ENCODE measurements around the gene CD300LG. TPM values are rescaled to one million over a fixed set of nuclear protein-coding genes. Genes with fewer than 3 reads are reported as not detected.

Gene CD300LG
- polyA plus RNA-seq, 2 of the 4 experiments (the other 2 are of a cell fraction): not detected

DNA sequence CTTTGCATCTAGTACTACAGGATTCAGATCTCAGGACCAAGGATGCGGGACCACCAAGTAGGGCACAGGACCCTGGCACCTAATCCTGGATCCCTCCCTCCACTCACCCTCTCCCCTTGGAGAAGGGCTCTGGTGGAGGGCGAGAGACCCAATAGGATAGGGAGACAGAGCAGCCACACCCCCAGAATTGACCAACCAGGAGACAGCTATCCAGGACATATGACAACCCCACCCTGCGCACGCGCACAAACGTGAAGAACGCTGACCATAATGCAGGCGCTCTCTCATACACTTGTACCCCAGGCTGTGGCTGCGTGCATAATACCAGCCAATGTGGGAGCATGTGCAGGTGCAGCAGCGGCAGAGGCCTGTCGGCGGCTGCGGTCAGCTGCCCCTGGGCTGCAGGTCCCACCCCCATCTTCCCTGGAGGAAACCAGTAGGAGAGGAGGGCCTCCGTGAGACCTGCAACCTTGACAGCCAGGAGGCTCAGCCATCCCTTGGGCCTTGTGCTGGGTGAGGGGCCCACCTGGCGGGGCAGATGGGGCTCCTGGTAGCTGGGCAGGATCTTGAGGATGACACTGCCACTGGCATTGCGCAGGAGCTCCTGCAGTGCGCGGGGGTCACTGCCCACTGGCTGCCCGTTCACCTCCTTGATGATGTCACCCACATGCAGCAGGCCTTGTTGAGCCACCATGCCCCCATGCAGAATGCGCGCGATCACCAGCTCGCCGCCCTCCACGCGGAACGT lies 35.0 kb downstream of the CD300LG start (continued):
- no peak for TF ChIP-seq REST (IDR thresholded peaks at IDR 0.05)

- ChIA-PET CTCF (interaction anchor here (0.6 to 9.7 kb wide), 5 partner anchors 17 to 154 kb away, joined by 3 to 412 read pairs (median 144); partner anchors contain the start of genes CD300LG, MPP2, NAGS and PPY), POLR2A (no interaction called here)
- no peaks in the 10 kb centered on the region for H3K9me3 ChIP-seq
- FAIRE-seq (no peak), DNase-seq (ENCODE audit: low read depth in 1 of 2, low spot score in 1 of 2) (no peak), ATAC-seq (no peak)
- no peak overlapping the region for H3K27ac ChIP-seq
- WGBS (ENCODE audit: missing lambda C conversion rate): 83% methylated on average over 14 of the region's 14 CpGs
- no peak for TF ChIP-seq CHD4 (IDR thresholded peaks at IDR 0.05; ENCODE audit: borderline replicate concordance)
- no peak for TF ChIP-seq KDM5A (IDR thresholded peaks at IDR 0.05)
- no peak for TF ChIP-seq USF2 (IDR thresholded peaks at IDR 0.05)
- TF ChIP-seq CHD2 (IDR thresholded peaks at IDR 0.05; ENCODE audit: low read length, partially characterized antibody): no peak
- TF ChIP-seq E2F6 (IDR thresholded peaks at IDR 0.05; ENCODE audit: borderline replicate concordance, low read depth): no peak
- TF ChIP-seq RFX5 (IDR thresholded peaks at IDR 0.05): no peak
- no peak for TF ChIP-seq JUNB (IDR thresholded peaks at IDR 0.05)
- no peak for TF ChIP-seq HES2 (IDR thresholded peaks at IDR 0.05)
- TF ChIP-seq RNF2 (IDR thresholded peaks at IDR 0.05; ENCODE audit: borderline replicate concordance, low read depth): no peak
- no peak for TF ChIP-seq ESRRA (IDR thresholded peaks at IDR 0.05; ENCODE audit: borderline replicate concordance, low read length)
- TF ChIP-seq, protein P1, sequence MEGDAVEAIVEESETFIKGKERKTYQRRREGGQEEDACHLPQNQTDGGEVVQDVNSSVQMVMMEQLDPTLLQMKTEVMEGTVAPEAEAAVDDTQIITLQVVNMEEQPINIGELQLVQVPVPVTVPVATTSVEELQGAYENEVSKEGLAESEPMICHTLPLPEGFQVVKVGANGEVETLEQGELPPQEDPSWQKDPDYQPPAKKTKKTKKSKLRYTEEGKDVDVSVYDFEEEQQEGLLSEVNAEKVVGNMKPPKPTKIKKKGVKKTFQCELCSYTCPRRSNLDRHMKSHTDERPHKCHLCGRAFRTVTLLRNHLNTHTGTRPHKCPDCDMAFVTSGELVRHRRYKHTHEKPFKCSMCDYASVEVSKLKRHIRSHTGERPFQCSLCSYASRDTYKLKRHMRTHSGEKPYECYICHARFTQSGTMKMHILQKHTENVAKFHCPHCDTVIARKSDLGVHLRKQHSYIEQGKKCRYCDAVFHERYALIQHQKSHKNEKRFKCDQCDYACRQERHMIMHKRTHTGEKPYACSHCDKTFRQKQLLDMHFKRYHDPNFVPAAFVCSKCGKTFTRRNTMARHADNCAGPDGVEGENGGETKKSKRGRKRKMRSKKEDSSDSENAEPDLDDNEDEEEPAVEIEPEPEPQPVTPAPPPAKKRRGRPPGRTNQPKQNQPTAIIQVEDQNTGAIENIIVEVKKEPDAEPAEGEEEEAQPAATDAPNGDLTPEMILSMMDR (IDR thresholded peaks at IDR 0.05): no peak
- no peak overlapping the region for H3K4me2 ChIP-seq
- H3K4me3 ChIP-seq: no peak overlapping the region
- peaks cover 5% of the 10 kb centered on the region for H3K4me1 ChIP-seq
Observed at GRCh38 chr17:43882761-43883415, 35.9 kb downstream of the CD300LG start.

GRCh38 chr17:43888548-43888947 lies 41.6 kb downstream of the CD300LG start:
- no peak for TF ChIP-seq HES2 (IDR thresholded peaks at IDR 0.05)
- TF ChIP-seq ATOH8 (CRISPR knock-in tag; IDR thresholded peaks at IDR 0.05; ENCODE audit: low read depth): no peak
- TF ChIP-seq BHLHE40 (IDR thresholded peaks at IDR 0.05; ENCODE audit: low read depth, low read length): no peak
- TF ChIP-seq JUN (IDR thresholded peaks at IDR 0.05): no peak
- TF ChIP-seq NFE2L2 (conservative IDR thresholded peaks at IDR 0.05; ENCODE audit: low read length): no peak
- no peak for TF ChIP-seq ESRRA (IDR thresholded peaks at IDR 0.05; ENCODE audit: borderline replicate concordance, low read length)
- no peak for TF ChIP-seq ELK1 (IDR thresholded peaks at IDR 0.05; ENCODE audit: low read depth, low read length)
- no peak for TF ChIP-seq CHD2 (IDR thresholded peaks at IDR 0.05; ENCODE audit: low read length, partially characterized antibody)
- no peak for TF ChIP-seq RNF2 (IDR thresholded peaks at IDR 0.05; ENCODE audit: borderline replicate concordance, low read depth)
- ATAC-seq (0 out of 6 replicates have a peak, but pooled peaks of 1 of the 2 experiments have one; percentile 10), FAIRE-seq (no peak), DNase-seq (ENCODE audit: low read depth in 1 of 2, low spot score in 1 of 2) (no peak)
- Histone ChIP-seq H3K27ac (no peak overlapping the region), H3K4me1 (no peaks in the 10 kb centered on the region), H3K4me3 (no peak overlapping the region), H3K9me3 (no peaks in the 10 kb centered on the region), H3K4me2 (no peak overlapping the region)
- WGBS (ENCODE audit: missing lambda C conversion rate): 62% methylated on average over 4 of the region's 4 CpGs
- POLR2A ChIA-PET: interaction anchor here (0.6 kb wide), 1 partner anchor 11 kb away, joined by 3 read pairs; no protein-coding TSS in a partner anchor
- CTCF ChIA-PET: interaction anchor here (0.6 to 25.9 kb wide), 15 partner anchors 9 to 233 kb away, joined by 3 to 412 read pairs (median 3); partner anchors contain the start of gene MPP2
